HG02610 (cell line): ENCODE measurements around the gene DAP.
"Not testable (repeated sequence)": the region's sequence is repeated elsewhere in the genome, so short reads cannot be mapped to it uniquely, and the experiment has no call there.

Experiments
- ATAC-seq: cut with Tn5 transposase; IDR thresholded peaks from one replicate; pipeline ENCODE4 v1.9.1; 2021; ENCODE audit warnings: mild to moderate bottlenecking, moderate library complexity; ENCODE audit not compliant: unreplicated experiment

Gene DAP

GRCh38 chr5:10735569-10736276 lies 25.3 kb downstream of the DAP start:
- peak; percentile 52 for ATAC-seq

DNA sequence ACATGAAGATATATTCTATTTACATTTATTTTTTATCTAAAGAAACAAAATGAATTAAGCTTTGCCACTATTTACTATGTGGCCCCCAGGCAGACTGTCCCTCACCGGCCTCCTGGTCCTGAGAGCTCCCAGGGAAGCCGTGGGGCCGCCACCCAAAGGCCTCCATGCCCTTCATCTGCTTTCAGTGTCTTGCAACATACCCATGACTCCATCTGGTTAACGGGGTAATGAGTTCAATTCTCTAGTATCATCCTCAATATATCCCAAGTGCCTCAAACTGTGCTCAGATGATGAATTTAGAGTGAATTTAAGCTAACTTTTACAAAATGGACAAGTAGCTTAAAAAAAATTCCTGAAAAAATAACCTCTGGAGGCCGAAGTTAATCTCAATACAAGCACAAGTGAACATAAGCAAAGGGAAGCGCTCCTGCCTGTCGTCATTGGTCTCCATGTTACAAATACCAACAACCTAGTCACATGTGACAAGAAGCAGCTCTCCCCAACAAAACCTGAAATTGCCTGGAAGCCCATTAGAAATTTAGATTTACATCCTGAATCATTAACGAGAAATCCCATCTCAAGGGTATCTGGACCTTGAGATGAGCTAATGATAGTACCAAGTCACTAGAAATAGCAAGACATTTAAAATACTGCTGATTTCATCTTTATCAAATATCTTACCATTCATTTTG lies 26.1 kb downstream of the DAP start:
- ATAC-seq = no peak

GRCh38 chr5:10734037-10734709 lies 26.9 kb downstream of the DAP start:
- no peak for ATAC-seq

- no peak for ATAC-seq
These were observed 27.6 kb downstream of the DAP start for GRCh38 chr5:10733426-10733825.

DNA sequence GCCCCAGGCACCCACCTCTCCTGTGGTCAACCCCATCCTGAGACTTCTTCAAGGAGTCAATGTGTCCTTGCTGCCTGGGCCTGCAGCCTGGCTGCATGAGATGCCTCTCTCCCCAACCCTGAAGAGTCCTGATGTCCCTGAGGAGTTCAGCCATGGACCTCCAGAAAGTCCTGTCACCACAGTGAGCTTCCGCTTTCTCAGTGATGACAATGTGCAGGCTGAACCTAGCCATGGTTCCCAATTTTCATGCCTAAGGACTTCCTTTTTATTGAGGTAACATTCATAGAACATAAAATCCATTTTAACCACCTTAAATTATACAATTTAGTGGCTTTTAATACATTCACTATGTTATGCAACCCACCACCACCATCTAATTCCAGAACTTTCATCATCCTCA lies 29.1 kb downstream of the DAP start:
- no peak for ATAC-seq

- no peak for ATAC-seq
These were observed 31.0 kb downstream of the DAP start for GRCh38 chr5:10730043-10730351.

DNA sequence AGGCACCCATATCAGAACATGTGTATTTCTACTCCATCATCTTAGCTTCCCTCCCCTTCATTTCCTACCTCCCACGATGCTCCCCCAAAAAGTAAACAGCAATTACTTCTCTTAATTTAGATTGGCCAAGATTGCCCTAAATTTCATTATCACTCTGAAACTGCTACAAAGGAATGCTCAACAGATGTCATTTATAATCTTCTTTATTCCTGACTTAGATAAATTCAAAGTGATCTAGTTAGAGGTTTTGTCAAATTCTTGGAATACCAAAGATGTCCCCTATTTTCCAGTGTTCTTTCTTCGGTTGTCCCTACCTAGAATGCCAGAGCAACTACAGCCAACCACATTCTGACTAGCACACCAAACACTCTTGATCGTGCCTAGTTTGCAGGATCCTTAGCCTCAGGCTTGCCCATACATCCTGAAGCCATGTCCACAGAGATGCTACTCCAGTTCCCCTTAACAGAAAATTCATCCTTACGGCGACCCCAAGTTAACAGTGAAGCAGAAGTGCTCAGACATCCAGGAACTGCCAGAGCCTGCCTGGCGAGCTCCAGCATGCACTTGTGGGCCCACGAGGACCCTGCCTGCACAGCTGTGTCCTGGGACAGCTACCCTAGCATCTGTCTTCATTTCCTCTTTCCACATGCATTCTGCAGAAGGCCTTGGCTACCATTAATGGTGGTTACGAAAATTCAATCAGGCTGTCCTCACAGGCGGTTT lies 31.6 kb downstream of the DAP start:
- no peak for ATAC-seq

DNA sequence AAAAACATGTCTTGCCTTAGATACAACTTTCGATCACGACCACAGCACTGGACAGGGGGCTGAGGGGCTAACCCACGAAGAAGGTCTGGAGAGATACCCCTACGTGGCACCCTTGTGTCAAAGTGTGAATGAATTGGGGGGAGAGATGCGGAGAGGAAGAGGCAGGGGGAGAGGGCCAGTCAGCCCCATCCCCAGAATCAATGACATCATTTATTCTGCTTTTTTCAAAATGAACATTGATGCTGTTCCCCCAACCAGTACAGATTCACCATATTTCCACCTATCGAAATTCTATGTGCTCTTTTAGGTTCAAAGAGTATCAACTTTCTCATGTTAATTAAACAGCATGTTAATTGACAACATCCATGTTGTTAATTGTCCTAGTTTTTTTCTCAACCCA lies 32.4 kb downstream of the DAP start:
- no peak for ATAC-seq

GRCh38 chr5:10727861-10728260 lies 33.2 kb downstream of the DAP start:
- no peak for ATAC-seq

DNA sequence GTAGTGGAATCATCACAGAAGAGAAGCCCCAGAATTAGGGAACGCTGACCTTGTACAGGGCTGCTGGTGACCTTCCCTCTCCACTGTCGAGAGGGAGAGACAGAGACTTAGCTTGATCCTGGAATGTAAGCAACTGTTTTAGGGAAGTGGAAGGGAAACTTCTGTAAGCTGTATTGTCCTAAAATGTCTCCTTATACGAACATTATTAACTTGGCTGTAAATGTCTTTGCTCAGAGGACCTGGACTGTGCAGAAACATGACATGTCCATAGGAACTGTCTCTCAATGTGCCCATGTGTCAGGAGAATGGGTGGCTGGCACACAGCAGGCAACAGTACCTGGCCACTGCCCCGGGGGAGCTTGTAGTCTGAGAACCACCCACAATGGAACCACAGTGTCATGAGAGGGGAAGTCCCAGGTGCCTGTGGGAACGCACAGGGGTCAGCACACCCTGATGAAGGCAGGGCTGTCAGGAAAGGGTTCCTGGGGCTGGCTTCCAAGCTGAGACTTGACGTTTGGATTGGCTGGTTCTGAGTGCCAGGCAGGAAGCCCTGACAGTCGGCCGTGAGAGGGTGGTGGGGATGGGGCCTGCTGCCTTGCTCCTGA lies 34.0 kb downstream of the DAP start:
- peak; percentile 99 for ATAC-seq

GRCh38 chr5:10726179-10726912 lies 34.7 kb downstream of the DAP start:
- ATAC-seq = no peak

- no peak for ATAC-seq
These were observed 35.4 kb downstream of the DAP start for GRCh38 chr5:10725636-10726035.

GRCh38 chr5:10724781-10725507 lies 36.1 kb downstream of the DAP start:
- no peak for ATAC-seq

GRCh38 chr5:10723514-10723913 lies 37.5 kb downstream of the DAP start:
- no peak for ATAC-seq

- not testable (repeated sequence) for ATAC-seq
These were observed 40.3 kb downstream of the DAP start for GRCh38 chr5:10720766-10721165.

DNA sequence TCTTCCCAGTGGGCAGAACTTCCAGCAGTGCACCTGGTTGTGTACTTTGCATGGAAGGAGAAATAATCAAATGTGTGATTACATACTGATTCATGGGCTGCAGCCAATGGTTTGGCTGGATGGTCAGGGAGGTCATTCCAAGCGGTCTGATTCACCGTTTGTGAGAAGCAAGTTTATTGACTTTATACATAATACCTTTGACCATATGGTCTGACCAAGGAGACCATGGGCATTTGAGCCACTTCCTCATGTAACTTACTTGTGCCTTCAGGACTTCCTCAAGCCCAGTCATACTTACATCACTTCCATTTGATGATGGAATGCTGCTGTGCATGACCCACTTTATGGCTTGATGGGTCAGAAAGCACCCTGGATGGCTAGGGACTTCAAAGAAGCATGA lies 41.1 kb downstream of the DAP start:
- ATAC-seq = no peak

GRCh38 chr5:10718617-10719016 lies 42.4 kb downstream of the DAP start:
- not testable (repeated sequence) for ATAC-seq

GRCh38 chr5:10716825-10717224 lies 44.2 kb downstream of the DAP start:
- ATAC-seq = not testable (repeated sequence)

- no peak for ATAC-seq
These were observed 45.3 kb downstream of the DAP start for GRCh38 chr5:10715605-10716290.
